Heart right ventricle (tissue), 16 donors: Measurements from ENCODE around the gene PDE4D. TPM values are rescaled to one million over a fixed set of nuclear protein-coding genes. Genes with fewer than 3 reads are reported as not detected.
A peak's percentile ranks its signal among the peaks of the same experiment; 100 is the strongest.

Experiments used
- ATAC-seq, 8 donors: fragments of 200-7000 bp; cut with Tn5 transposase; one replicate each; pipeline ENCODE4 v1.9.1; 2020; ENCODE audit warnings: mild to moderate bottlenecking in 8 of 8, moderate library complexity in 8 of 8, moderate number of reproducible peaks in 1 of 8
- DNase-seq, 2 donors: peaks; one replicate each; pipeline ENCODE4 v3.0.0-alpha.2; 2020
- H3K27ac ChIP-seq, 10 donors: fragments of 200-600 bp; sonication (generic) in 2 of 10; one replicate each; pipeline versions ENCODE4 v1.5.0 to v1.8.0; 2020 to 2022; ENCODE audit warnings: mild to moderate bottlenecking in 3 of 10
- H3K27me3 ChIP-seq, 7 donors: fragments of 200-600 bp; one replicate each; pipeline ENCODE4 v1.8.0; 2021 to 2022; ENCODE audit warnings: mild to moderate bottlenecking in 2 of 7
- H3K36me3 ChIP-seq, 9 donors: fragments of 200-600 bp; sonication (generic) in 1 of 9; one replicate each; pipeline versions ENCODE4 v1.5.0 to v1.8.0; 2020 to 2022; ENCODE audit warnings: mild to moderate bottlenecking in 2 of 9
- H3K4me1 ChIP-seq, 9 donors: fragments of 200-600 bp; sonication (generic) in 1 of 9; one replicate each; pipeline versions ENCODE4 v1.5.0 to v1.8.0; 2020 to 2022; ENCODE audit warnings: mild to moderate bottlenecking in 4 of 9
- H3K4me3 ChIP-seq, 10 donors: fragments of 200-600 bp; sonication (generic) in 2 of 10; one replicate each; pipeline versions ENCODE4 v1.5.0 to v1.8.0; 2020 to 2022; ENCODE audit warnings: mild to moderate bottlenecking in 7 of 10, moderate library complexity in 2 of 10
- H3K9me3 ChIP-seq, 11 donors: fragments of 200-600 bp in 10 of 11; sonication (generic) in 2 of 11; one replicate each; pipeline versions ENCODE4 v1.5.0 to v1.8.0; 2013 to 2022; ENCODE audit warnings: mild to moderate bottlenecking in 2 of 11, control low read depth in 1 of 11, moderate library complexity in 1 of 11
- CTCF ChIP-seq, 9 donors: fragments of 200-600 bp; sonication (generic) in 2 of 9; IDR thresholded peaks; one replicate each; pipeline versions ENCODE4 v1.5.0 to v1.8.0; 2021 to 2022; ENCODE audit warnings: antibody characterized with exemption in 9 of 9, mild to moderate bottlenecking in 5 of 9, moderate library complexity in 1 of 9
- WGBS, 2 donors: extraction: QIAGEN DNeasy Blood & Tissue Kit; methylation state at CpG; one replicate each; pipeline ENCODE4 v1.1.7; 2013; ENCODE audit warnings: inconsistent platforms in 1 of 2; 5-methylcytosine and 5-hydroxymethylcytosine counted together
- intact Hi-C, 10 donors: fragments of 100-400 bp; cut with DNase I; formaldehyde crosslinking; loops; one replicate each; pipeline versions ENCODE4 v1.11.1 to v1.14.2; 2022
- polyA plus RNA-seq, 2 donors: library from polyadenylated mRNA; stranded (reverse); fragments of 200-250 nt; gene quantifications; one replicate each; pipeline ENCODE4 v1.2.3, GENCODE V29; 2013
- total RNA-seq, 10 donors: library from RNA; stranded (reverse); fragmentation: NEBNext Ultra II Directional in 3 of 10; extraction: Animal tissue kit (Norgen Biotek cat#: 25700) in 3 of 10; gene quantifications; one replicate each; pipeline versions ENCODE4 v1.2.1 to v1.2.4, GENCODE V29; 2021 to 2023
- donor health status: Arrhythmogenic right ventricular cardiomyopathy.
- donor health status: ischemic (EF 13 %, LVEDD 7.1; RV severe dilation, severe dysfunction).
- donor health status: healthy with polysubstance abuse.
- donor health status: DM: no; HTN: yes; CAD: no.
- donor health status: DM: no; HTN: no; CAD: no.
- donor health status: ischemic (EF 25% LVEDD 6.9; RV normal size, moderate dysfunction).
- donor health status: ischemic (EF 25% LVEDD 5.7; RV mildly dilated, moderate dysfunction).
- donor health status: healthy.
- donor health status: DM: yes; HTN: yes; CAD: no.
- donor health status: Ischemic cardiomyopathy.
- donor health status: ischemic (EF 35%, LVEDD 5.7; RV mildly dilated, moderate dysfunction).
- donor health status: nonischemic (EF 11% LVEDD 7.7; RV severe dilation, severe dysfunction).
- donor health status: DM: yes; HTN: yes; CAD: no.
- donor health status: PGD.
- donor health status: ischemic (EF 29% LVEDD 5.4; RV normal size, mild dysfunction).
- donor health status: nonischemic (EF 23%, LVEDD 6.1; RV moderate dilation, normal function).

Gene PDE4D
- total and polyA plus RNA-seq, 12 donors = 5.8 to 83.2 (median 39.5) TPM

- Histone ChIP-seq H3K27ac (no peak overlapping the region), H3K4me1 (peaks cover 0 to 39% (median 13%) of the 10 kb centered on the region in 9 donors), H3K36me3 (no peaks in the 10 kb centered on the region), H3K4me3 (no peak overlapping the region), H3K27me3 (no peaks in the 10 kb centered on the region), H3K9me3 (no peaks in the 10 kb centered on the region)
- WGBS, 2 donors = 91 to 92% methylated on average over 1 of the region's 1 CpG
- no peak for TF ChIP-seq CTCF (IDR thresholded peaks at IDR 0.05)
- intact Hi-C loops = no loop called here
- ATAC-seq (no peak), DNase-seq (no peak)
Observed at GRCh38 chr5:59234236-59234635, 659.3 kb downstream of the PDE4D start.

GRCh38 chr5:59231221-59231931, 662.1 kb downstream of the PDE4D start:
- H3K4me1 ChIP-seq = peaks cover 0 to 23% (median 6%) of the 10 kb centered on the region in 9 donors

DNA sequence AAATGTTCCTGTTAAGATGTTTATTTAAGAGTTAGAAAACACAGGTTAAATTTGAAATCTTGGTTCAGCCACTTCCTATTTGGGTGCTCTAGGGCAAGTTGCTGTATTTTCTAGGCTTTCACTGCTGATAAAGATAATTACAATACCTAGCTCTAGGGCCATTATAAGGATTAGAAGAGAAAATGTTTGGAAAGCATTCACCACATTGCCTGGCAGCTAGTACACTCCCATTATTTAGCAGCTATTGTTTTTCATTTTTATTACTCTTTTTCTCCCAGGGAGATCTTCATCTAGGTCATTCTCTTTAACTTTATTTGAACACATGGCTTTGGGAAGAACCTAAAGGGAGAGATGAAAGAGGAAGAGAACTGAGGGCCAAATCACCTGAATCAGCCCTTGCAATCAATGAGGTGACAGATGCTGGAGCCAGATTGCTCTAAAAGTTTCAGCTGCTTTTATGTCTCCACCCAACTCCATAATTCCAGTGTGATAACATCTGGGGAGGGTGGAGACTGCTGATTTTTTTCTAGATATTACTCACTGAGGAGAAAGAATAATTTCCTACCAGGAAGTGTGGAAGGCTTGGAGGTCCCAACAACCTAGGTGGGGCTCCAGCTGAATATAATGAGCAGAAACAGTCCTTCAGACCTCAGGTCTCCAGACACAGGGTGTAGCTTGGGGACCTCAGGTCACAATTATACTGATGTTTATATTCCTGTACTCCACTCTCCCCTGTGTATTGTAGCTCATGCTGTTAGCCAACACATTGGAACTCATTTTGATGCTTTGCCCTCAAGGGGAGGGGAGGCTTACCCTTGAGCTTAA, 670.6 kb downstream of the PDE4D start:
- Histone ChIP-seq H3K9me3 (peaks cover 0 to 16% (median 9%) of the 10 kb centered on the region in 11 donors), H3K4me1 (peaks cover 0 to 43% (median 10%) of the 10 kb centered on the region in 9 donors), H3K27me3 (no peaks in the 10 kb centered on the region), H3K4me3 (no peak overlapping the region), H3K36me3 (no peaks in the 10 kb centered on the region), H3K27ac (peak overlapping the region in 2 of 10 donors; percentile 3 to 22)
- TF ChIP-seq CTCF (IDR thresholded peaks at IDR 0.05) = no peak
- intact Hi-C loops = loop anchor here in 3 of 10 donors (5.0 kb wide), 2 partner anchors 49 to 54 kb away; no protein-coding TSS in a partner anchor
- ATAC-seq (peak; percentile 35 to 89 (median 86)), DNase-seq (peak in 1 of 2 donors; percentile 17)

More at GRCh38 chr5:59231221-59231931, 662.1 kb downstream of the PDE4D start:
- H3K9me3 ChIP-seq = peaks cover 0 to 4% (median 0%) of the 10 kb centered on the region in 11 donors
- WGBS, 2 donors = 92% methylated on average over 7 of the region's 7 CpGs
- H3K27ac ChIP-seq = no peak overlapping the region
- DNase-seq = no peak
- intact Hi-C loops = no loop called here
- TF ChIP-seq CTCF (IDR thresholded peaks at IDR 0.05) = no peak
- H3K36me3 ChIP-seq = no peaks in the 10 kb centered on the region
- ATAC-seq = no peak
- no peaks in the 10 kb centered on the region for H3K27me3 ChIP-seq
- H3K4me3 ChIP-seq = no peak overlapping the region

GRCh38 chr5:59221769-59222168, 671.8 kb downstream of the PDE4D start:
- H3K9me3 ChIP-seq = peaks cover 0 to 15% (median 9%) of the 10 kb centered on the region in 11 donors
- DNase-seq (no peak), ATAC-seq (no peak)
- intact Hi-C loops = loop anchor here in 3 of 10 donors (5.0 kb wide), 2 partner anchors 51 to 56 kb away; no protein-coding TSS in a partner anchor
- no peaks in the 10 kb centered on the region for H3K27me3 ChIP-seq
- H3K4me1 ChIP-seq = peaks cover 0 to 43% (median 10%) of the 10 kb centered on the region in 9 donors
- H3K27ac ChIP-seq = peak overlapping the region in 1 of 10 donors; percentile 22
- no peak overlapping the region for H3K4me3 ChIP-seq
- no peak for TF ChIP-seq CTCF (IDR thresholded peaks at IDR 0.05)
- H3K36me3 ChIP-seq = no peaks in the 10 kb centered on the region
- 94 to 98% methylated on average over 2 of the region's 2 CpGs for WGBS, 2 donors
